ENCODE data around the gene PRKCQ.

DNA sequence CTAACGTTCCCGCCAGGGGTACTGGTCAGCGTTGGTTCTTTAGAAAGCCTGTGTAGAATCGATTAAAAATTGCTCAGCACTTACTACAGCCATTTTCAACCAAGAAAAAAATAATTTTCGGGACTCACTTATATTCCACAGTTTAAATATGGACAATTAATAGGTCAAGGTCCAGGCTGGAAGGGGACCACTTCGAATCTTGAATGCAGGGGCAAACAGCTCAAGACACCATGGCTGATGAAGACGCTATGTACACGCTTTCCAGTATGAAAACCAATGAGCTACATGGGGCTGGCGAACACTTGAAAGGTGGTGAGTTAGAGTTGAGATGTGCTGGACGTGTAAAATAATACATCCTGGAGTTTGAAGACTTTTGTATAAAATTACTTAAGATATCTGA, 87.2 kb downstream of the PRKCQ start:
- TF ChIP-seq, protein P1, sequence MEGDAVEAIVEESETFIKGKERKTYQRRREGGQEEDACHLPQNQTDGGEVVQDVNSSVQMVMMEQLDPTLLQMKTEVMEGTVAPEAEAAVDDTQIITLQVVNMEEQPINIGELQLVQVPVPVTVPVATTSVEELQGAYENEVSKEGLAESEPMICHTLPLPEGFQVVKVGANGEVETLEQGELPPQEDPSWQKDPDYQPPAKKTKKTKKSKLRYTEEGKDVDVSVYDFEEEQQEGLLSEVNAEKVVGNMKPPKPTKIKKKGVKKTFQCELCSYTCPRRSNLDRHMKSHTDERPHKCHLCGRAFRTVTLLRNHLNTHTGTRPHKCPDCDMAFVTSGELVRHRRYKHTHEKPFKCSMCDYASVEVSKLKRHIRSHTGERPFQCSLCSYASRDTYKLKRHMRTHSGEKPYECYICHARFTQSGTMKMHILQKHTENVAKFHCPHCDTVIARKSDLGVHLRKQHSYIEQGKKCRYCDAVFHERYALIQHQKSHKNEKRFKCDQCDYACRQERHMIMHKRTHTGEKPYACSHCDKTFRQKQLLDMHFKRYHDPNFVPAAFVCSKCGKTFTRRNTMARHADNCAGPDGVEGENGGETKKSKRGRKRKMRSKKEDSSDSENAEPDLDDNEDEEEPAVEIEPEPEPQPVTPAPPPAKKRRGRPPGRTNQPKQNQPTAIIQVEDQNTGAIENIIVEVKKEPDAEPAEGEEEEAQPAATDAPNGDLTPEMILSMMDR (IDR thresholded peaks at IDR 0.05; ENCODE audit: low read length), result no peak
- TF ChIP-seq EZH2phosphoT487 (IDR thresholded peaks at IDR 0.05; ENCODE audit: low read length) (no peak), EZH2 (optimal IDR thresholded peaks at IDR 0.05; ENCODE audit: low read depth, low read length) (no peak)

Measured in MM.1S (cell line).